NB4 (cell line): ENCODE measurements around the gene ANXA2R.

Experiments used
- CTCF ChIP-seq: IDR thresholded peaks from one replicate; pipeline ENCODE4 v1.5.1; 2012; ENCODE audit warnings: low read depth, low read length
- MAX ChIP-seq: IDR thresholded peaks from 2 replicates; pipeline ENCODE4 v1.6.1; 2011; ENCODE audit warnings: low read depth, low read length
- POLR2A ChIP-seq: IDR thresholded peaks from 2 replicates; pipeline ENCODE4 v1.6.1; 2011; ENCODE audit warnings: mild to moderate bottlenecking; ENCODE audit not compliant: insufficient read length; ENCODE audit errors: extremely low read depth

DNA sequence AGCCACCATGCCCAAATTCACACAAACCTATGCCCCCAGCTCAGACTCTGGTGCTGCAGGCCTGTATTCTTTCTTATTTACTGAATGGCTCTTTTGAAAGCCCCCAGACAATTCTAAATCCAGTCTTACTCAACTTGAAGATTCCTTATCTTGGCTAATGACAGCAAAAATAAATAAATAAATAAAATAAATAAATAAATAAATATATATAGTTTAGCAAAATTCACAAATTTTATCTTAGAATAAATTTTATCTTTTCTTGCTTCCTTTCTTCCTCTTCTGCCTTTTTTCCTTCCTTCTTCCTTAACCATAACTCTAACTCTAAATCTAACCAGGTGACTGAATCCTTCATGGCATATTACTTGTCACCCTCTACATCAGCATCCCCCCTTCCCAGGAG lies 25.6 kb downstream of the ANXA2R start:
- TF ChIP-seq CTCF, result no peak
- no peak for TF ChIP-seq POLR2A
- no peak for TF ChIP-seq MAX
